Measurements from ENCODE around the gene SOAT1.

GRCh38 chr1:179298952-179299351 lies 5.4 kb downstream of the SOAT1 start:
- no peak for TF ChIP-seq CTCF (conservative IDR thresholded peaks at IDR 0.05)
- TF ChIP-seq EZH2 (IDR thresholded peaks at IDR 0.05; ENCODE audit: low read depth), result no peak
